ENCODE measurements around the gene TUBA1A. TPM values are rescaled to one million over a fixed set of nuclear protein-coding genes. Genes with fewer than 3 reads are reported as not detected.
"Not testable (repeated sequence)": the region's sequence is repeated elsewhere in the genome, so short reads cannot be mapped to it uniquely, and the experiment has no call there.

The TUBA1A gene
- polyA plus RNA-seq, 4 donors = 357 to 552 (median 456) TPM

GRCh38 chr12:49161092-49161795 is 27.6 kb downstream of the TUBA1A start:
- DNase-seq (ENCODE audit: low read depth in 4 of 4, low spot score in 2 of 4) = no peak

GRCh38 chr12:49160399-49160798 is 28.5 kb downstream of the TUBA1A start:
- DNase-seq (ENCODE audit: low read depth in 4 of 4, low spot score in 2 of 4) = no peak

- no peak for DNase-seq (ENCODE audit: low read depth in 4 of 4, low spot score in 2 of 4)
These were observed 34.7 kb downstream of the TUBA1A start for GRCh38 chr12:49154221-49154620.

GRCh38 chr12:49147384-49147783 is 41.5 kb downstream of the TUBA1A start:
- DNase-seq (ENCODE audit: low read depth in 4 of 4, low spot score in 2 of 4) = no peak

GRCh38 chr12:49146406-49146805 is 42.5 kb downstream of the TUBA1A start:
- no peak for DNase-seq (ENCODE audit: low read depth in 4 of 4, low spot score in 2 of 4)

- DNase-seq (ENCODE audit: low read depth in 4 of 4, low spot score in 2 of 4) = no peak
These were observed 44.5 kb downstream of the TUBA1A start for GRCh38 chr12:49144384-49144783.

GRCh38 chr12:49138999-49139398 is 49.9 kb downstream of the TUBA1A start:
- DNase-seq (ENCODE audit: low read depth in 4 of 4, low spot score in 2 of 4) = no peak

- no peak for DNase-seq (ENCODE audit: low read depth in 4 of 4, low spot score in 2 of 4)
These were observed 50.3 kb downstream of the TUBA1A start for GRCh38 chr12:49138587-49138986.

GRCh38 chr12:49137476-49137875 is 51.4 kb downstream of the TUBA1A start:
- DNase-seq (ENCODE audit: low read depth in 4 of 4, low spot score in 2 of 4) = no peak

GRCh38 chr12:49136997-49137396 is 51.9 kb downstream of the TUBA1A start:
- DNase-seq (ENCODE audit: low read depth in 4 of 4, low spot score in 2 of 4) = not testable (repeated sequence)

Other genes with a start within 250 kb of the TUBA1A start
- gene ARF3, start 231.6 kb downstream of the TUBA1A start, polyA plus RNA-seq (ENCODE audit: insufficient read length in 4 of 4) = 100 to 1,000 TPM; 129 to 147 (median 136) TPM
- gene WNT10B, start 217.3 kb downstream of the TUBA1A start, polyA plus RNA-seq (ENCODE audit: insufficient read length in 4 of 4) = under 1 TPM; 0.07 to 0.16 (median 0.08) TPM
- gene WNT1, start 210.8 kb downstream of the TUBA1A start, polyA plus RNA-seq (ENCODE audit: insufficient read length in 4 of 4) = not detected
- 10 to 100 TPM; 74.2 to 97.8 (median 84.6) TPM for gene DDN, start 189.7 kb downstream of the TUBA1A start, polyA plus RNA-seq (ENCODE audit: insufficient read length in 4 of 4)
- gene PRKAG1, start 170.3 kb downstream of the TUBA1A start, polyA plus RNA-seq (ENCODE audit: insufficient read length in 4 of 4) = 10 to 100 TPM; 70.5 to 89.8 (median 77.6) TPM
- 10 to 100 TPM; 31.8 to 65.9 (median 49.3) TPM for gene KMT2D, start 128.3 kb downstream of the TUBA1A start, polyA plus RNA-seq (ENCODE audit: insufficient read length in 4 of 4)
- gene RHEBL1, start 119.1 kb downstream of the TUBA1A start, polyA plus RNA-seq (ENCODE audit: insufficient read length in 4 of 4) = 1 to 10 TPM; 1.3 to 2.4 (median 1.8) TPM
- under 1 TPM; 0.30 to 0.55 (median 0.50) TPM for gene DHH, start 94.3 kb downstream of the TUBA1A start, polyA plus RNA-seq (ENCODE audit: insufficient read length in 4 of 4)
- gene LMBR1L, start 78.2 kb downstream of the TUBA1A start, polyA plus RNA-seq (ENCODE audit: insufficient read length in 4 of 4) = 100 to 1,000 TPM in 1 of 4 donors, 10 to 100 TPM in 3; 57.2 to 103 (median 73.3) TPM
- gene TUBA1B, start 57.7 kb downstream of the TUBA1A start, polyA plus RNA-seq (ENCODE audit: insufficient read length in 4 of 4) = 1,000 to 10,000 TPM in 3 of 4 donors, 100 to 1,000 TPM in 1; 921 to 1,230 (median 1,081) TPM
- 100 to 1,000 TPM in 3 of 4 donors, 10 to 100 TPM in 1; 95.6 to 152 (median 142) TPM for gene TUBA1C, start 76.0 kb upstream of the TUBA1A start, polyA plus RNA-seq (ENCODE audit: insufficient read length in 4 of 4)
- gene PRPH, start 106.1 kb upstream of the TUBA1A start, polyA plus RNA-seq (ENCODE audit: insufficient read length in 4 of 4) = under 1 TPM in 2 of 4 donors, not detected in 2; 0.59 to 0.99 TPM
- 10 to 100 TPM; 14.6 to 38.3 (median 25.5) TPM for gene TROAP, start 134.2 kb upstream of the TUBA1A start, polyA plus RNA-seq (ENCODE audit: insufficient read length in 4 of 4)
- gene C1QL4, start 148.1 kb upstream of the TUBA1A start, polyA plus RNA-seq (ENCODE audit: insufficient read length in 4 of 4) = 1 to 10 TPM; 1.1 to 2.7 (median 1.8) TPM
- 10 to 100 TPM; 18.4 to 26.8 (median 20.1) TPM for gene DNAJC22, start 157.8 kb upstream of the TUBA1A start, polyA plus RNA-seq (ENCODE audit: insufficient read length in 4 of 4)
- 10 to 100 TPM; 41.3 to 55.7 (median 48.3) TPM for gene SPATS2, start 178.4 kb upstream of the TUBA1A start, polyA plus RNA-seq (ENCODE audit: insufficient read length in 4 of 4)

Data from left renal cortex interstitium (tissue), 4 donors.